Stimulated activated CD8-positive, alpha-beta memory T cell treated with anti-CD3 and anti-CD28 coated beads, Interleukin-12 subunit alpha, Interleukin-12 subunit beta, amount 100 ng/mL, for 4 hours (primary cell): ENCODE measurements around the gene ITPR2.
"Not testable (repeated sequence)": the region's sequence is repeated elsewhere in the genome, so short reads cannot be mapped to it uniquely, and the experiment has no call there.

Experiments used
- DNase-seq: peaks from one replicate; pipeline ENCODE4 v3.0.0-alpha.2; 2020; ENCODE audit warnings: low read depth

Gene ITPR2

GRCh38 chr12:26445909-26446308 lies 387.1 kb downstream of the ITPR2 start:
- DNase-seq: no peak

- DNase-seq: no peak
Measured at GRCh38 chr12:26443309-26443708, 389.7 kb downstream of the ITPR2 start.

- no peak for DNase-seq
Measured at GRCh38 chr12:26441434-26441833, 391.6 kb downstream of the ITPR2 start.

GRCh38 chr12:26435069-26435404 lies 398.0 kb downstream of the ITPR2 start:
- DNase-seq: no peak

GRCh38 chr12:26434299-26435068 lies 398.5 kb downstream of the ITPR2 start:
- DNase-seq: no peak

GRCh38 chr12:26433701-26434100 lies 399.3 kb downstream of the ITPR2 start:
- DNase-seq: not testable (repeated sequence)

- DNase-seq: no peak
Measured at GRCh38 chr12:26431211-26431610, 401.8 kb downstream of the ITPR2 start.

- DNase-seq: not testable (repeated sequence)
Measured at GRCh38 chr12:26430596-26430995, 402.4 kb downstream of the ITPR2 start.

- DNase-seq: no peak
Measured at GRCh38 chr12:26429070-26429691, 403.8 kb downstream of the ITPR2 start.

- DNase-seq: no peak
Measured at GRCh38 chr12:26428420-26428819, 404.6 kb downstream of the ITPR2 start.

GRCh38 chr12:26426652-26427051 lies 406.3 kb downstream of the ITPR2 start:
- no peak for DNase-seq

- DNase-seq: no peak
Measured at GRCh38 chr12:26425587-26426260, 407.3 kb downstream of the ITPR2 start.

- no peak for DNase-seq
Measured at GRCh38 chr12:26422839-26423398, 410.1 kb downstream of the ITPR2 start.

GRCh38 chr12:26416550-26416949 lies 416.4 kb downstream of the ITPR2 start:
- DNase-seq: no peak

- DNase-seq: no peak
Measured at GRCh38 chr12:26410689-26411088, 422.3 kb downstream of the ITPR2 start.

- DNase-seq: no peak
Measured at GRCh38 chr12:26406813-26407212, 426.2 kb downstream of the ITPR2 start.

GRCh38 chr12:26406391-26406790 lies 426.6 kb downstream of the ITPR2 start:
- DNase-seq: no peak

GRCh38 chr12:26403601-26404000 lies 429.4 kb downstream of the ITPR2 start:
- DNase-seq: no peak

GRCh38 chr12:26402648-26403047 lies 430.3 kb downstream of the ITPR2 start:
- no peak for DNase-seq

GRCh38 chr12:26401874-26402273 lies 431.1 kb downstream of the ITPR2 start:
- DNase-seq: no peak

GRCh38 chr12:26400627-26401026 lies 432.4 kb downstream of the ITPR2 start:
- no peak for DNase-seq

GRCh38 chr12:26399381-26399780 lies 433.6 kb downstream of the ITPR2 start:
- DNase-seq: no peak

GRCh38 chr12:26396402-26396801 lies 436.6 kb downstream of the ITPR2 start:
- no peak for DNase-seq
